GM21381 (cell line): ENCODE measurements around the gene KIN.
"Not testable (repeated sequence)": the region's sequence is repeated elsewhere in the genome, so short reads cannot be mapped to it uniquely, and the experiment has no call there.

ENCODE experiments used
- ATAC-seq: cut with Tn5 transposase; IDR thresholded peaks from one replicate; pipeline ENCODE4 v1.9.1; 2021; ENCODE audit warnings: mild to moderate bottlenecking, moderate library complexity; ENCODE audit not compliant: unreplicated experiment

The KIN gene

DNA sequence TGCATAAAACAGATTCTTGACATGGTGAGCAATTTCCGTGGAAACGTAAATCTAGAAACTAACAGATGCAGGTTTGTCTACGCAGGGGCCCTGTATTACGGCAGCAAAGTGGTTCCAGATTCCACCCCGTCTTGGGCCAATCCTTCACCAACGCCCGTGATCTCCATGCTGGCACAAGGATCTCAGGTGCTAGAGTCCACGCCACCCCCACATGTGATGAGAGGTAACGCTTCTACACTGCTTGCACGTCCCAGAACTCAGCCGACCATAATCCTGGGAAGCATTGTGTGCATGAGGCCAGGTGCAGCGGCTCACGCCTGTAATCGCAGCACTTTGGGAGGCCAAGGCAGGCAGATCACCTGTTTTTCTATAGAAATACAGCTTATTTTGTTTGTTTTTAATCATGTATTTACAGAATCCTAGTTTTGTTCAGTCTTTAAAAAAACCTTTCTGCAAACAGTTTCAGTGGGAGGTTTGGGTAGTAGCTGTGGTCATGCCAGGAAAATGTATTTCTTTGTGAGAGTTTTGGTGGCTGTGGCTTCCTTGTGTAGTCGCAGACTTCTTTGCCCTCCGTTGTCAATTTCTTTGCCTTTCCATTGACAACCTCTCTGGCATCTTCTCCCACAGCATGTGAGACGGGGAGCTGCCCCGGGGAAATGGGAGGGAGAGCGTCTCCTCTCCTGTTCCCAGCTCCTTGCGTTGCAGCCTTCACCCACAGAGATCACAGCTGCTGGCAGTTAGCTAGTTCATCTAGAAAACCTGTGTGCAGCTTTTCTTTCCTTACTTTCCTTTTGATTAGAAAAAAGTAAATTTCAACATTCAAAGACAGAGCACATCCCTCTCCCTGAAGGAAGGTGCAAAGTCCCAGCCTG lies 49.0 kb downstream of the KIN start:
- ATAC-seq, result no peak

DNA sequence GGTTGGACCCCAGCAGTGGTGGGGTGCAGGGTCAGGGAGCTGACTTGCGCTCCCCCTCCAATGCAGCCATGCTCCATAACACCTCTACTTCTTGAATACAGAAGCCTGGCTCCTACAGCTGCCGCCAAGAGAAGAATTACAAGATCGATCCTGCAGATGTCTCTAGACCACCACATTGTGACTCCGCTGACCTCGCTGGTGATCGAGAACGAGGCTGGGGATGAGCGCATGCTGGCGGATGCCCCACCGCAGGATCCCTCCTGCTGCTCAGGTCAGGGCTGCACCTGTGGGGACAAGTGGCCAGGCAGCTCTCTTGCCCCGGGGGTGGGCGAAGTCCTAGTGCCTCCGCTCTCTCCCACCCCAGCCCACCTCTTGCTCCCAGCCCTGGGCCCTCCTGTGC lies 53.0 kb downstream of the KIN start:
- ATAC-seq, result no peak

DNA sequence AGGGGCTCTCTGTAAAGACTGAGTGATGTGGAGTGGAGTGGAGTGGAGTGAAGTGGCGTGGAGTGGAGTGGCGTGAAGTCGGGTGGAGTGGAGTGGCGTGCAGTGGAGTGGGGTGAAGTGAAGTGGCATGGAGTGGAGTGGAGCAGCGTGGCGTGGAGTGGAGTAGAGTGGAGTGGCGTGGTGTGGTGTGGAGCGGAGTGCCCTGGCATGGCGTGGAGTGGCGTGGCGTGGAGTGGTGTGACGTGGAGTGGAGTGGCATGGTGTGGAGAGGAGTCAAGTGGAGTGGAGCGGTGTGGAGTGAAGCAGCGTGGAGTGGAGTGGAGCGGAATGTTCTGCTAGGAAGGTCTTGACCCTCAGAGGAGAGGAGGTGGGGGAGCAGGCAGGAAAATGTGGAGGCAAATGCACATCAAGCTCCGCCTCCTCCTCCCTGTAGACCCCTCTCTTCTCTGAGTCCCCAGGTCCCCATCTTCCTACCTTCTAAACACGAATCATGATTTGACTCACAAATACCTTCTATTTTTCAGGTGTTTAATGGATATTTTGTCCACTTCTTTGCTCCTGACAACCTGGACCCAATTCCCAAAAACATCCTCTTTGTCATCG lies 64.8 kb downstream of the KIN start:
- ATAC-seq, result no peak

GRCh38 chr10:7720478-7720877 lies 67.3 kb downstream of the KIN start:
- ATAC-seq, result no peak

DNA sequence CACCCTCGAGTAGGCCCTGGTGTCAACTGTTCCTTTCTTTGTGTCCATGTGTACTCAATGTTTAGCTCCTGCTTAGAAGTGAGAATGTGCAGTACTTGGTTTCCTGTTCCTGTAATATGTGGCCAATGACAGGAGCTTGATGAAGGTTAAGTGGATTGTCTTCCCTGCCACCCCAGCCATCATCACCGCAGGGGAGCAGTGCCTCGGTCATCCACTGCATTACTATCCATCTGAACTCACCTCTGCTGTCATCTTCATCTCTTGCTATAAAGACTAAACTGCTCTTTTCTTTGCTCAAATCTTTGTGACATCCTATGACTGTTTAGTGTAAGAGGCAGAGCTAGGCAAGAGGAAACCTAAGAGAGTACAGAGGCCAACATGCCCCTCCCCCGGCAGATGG lies 69.1 kb downstream of the KIN start:
- no peak for ATAC-seq

DNA sequence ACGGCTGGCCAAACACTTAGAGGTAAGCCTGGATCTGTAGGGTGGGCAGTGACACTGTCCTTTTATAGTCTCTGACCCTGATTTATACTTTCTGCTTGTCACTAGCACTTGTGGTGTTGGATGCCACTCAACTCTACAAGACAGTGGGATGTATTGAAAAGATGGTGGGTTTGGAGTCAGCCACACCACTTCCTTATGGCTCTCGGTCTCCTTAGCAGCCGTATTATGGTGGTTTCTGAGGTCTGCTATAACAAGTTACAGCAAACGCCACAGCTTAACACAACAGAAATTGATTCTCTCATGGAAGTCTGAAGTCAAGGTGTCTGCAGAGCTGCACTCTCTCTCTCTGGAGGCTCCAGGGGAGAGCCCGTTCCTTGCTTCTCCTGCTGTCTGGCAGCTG lies 70.0 kb downstream of the KIN start:
- ATAC-seq, result no peak

GRCh38 chr10:7715515-7715914 lies 72.3 kb downstream of the KIN start:
- ATAC-seq, result no peak

DNA sequence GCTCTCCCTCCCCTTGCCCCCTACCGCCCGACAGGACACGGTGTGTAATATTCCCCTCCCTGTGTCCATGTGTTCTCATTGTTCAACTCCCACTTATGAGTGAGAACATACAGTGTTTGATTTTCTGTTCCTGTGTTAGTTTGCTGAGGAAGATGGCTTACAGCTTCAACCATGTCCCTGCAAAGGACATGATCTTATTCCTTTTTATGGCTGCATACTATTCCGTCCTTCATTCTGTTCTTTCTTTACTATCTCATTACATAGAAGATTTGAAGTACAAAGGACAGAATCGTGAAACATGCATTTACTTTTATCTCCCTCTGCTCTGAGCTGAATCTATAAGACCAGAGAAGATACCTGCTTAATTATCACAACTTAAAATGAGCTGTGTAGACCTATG lies 76.7 kb downstream of the KIN start:
- ATAC-seq, result not testable (repeated sequence)

DNA sequence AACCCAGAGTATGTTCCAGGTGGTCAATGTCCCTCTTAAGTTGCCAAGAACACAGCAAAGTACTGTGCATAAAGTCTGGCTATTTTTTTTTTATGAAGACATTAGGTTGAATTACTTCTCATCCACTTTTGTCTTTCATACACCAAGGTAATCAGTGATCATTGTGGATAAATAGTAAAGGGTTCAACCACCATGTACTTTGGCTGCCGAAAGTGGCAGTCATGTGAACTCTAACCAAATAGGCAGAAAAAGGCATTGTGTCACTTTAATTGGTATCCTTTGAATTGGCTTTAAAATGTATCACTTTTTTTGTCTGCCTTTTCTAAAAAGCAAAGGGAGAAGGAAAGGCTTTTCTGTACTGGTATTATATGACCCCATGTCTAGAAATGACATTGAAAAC lies 77.3 kb downstream of the KIN start:
- no peak for ATAC-seq

DNA sequence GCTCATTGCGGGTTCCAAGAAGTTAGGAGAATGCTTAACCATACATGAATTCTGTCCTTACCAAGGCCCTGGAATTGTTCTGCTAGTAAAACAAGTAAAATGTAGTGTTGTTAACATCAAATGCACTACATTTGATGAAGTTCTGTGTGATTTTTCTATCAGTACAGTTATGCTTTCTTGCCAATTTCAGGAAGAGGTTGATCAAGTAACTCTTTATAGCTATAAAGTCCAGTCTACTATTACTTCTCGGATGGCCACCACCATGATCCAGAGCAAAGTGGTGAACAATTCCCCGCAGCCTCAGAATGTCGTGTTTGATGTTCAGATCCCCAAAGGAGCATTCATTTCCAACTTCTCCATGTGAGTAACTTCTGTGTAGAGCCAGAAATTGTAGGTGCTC lies 79.0 kb downstream of the KIN start:
- ATAC-seq, result no peak

DNA sequence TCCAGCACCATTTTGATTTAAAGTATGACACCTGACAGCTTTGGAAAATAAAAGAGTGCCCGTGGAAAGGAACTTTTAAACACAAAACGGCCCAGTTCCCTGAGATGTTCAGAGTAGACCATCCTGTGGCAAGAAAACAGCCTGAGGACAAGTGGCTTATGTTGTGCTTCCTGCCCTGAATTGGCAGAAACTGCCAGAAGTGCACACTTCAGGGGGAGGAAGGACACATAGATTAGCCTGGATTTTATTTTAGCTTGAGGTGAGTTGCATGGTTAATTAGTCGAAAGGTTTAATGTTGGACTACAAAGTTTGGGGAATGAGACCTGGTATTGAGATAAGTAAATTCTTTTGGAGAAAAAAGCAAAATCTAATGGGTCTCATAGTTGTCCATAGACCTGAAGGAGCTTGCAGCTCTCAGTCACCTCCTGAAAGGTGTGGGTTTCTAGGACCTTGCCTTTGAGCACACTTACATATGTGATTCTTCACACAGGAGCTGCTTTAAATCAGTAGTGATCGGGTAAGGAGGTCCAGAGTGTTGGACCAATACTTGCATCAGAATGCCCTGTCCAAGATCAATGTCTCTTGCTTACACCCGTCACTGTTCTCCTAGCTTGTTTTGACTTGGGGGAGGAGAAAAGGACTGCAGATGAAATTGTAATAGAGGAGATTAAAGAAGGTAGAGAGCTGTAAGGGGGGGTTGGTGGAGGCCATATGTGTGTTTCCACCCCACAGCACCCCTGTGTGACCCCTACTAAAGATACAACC lies 79.8 kb downstream of the KIN start:
- no peak for ATAC-seq

DNA sequence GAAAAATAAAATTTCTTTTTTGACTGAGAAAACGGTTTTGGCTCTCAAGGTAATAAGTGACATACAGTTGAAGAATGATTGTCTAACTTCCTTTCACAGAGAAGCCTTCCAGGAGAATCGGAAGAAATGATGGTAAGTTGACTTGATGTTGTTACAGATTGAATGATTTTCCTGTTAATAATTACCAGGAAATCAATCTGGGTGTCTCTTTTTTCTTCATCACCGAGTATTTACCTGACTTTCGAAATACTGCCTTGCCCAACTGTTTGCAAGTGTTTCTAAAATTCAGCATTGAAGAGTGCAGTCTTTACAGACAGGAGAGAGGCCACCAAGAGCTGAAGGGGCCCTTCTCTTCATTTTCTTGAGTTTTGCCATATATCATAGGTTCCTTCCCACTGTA lies 80.7 kb downstream of the KIN start:
- no peak for ATAC-seq

GRCh38 chr10:7706534-7707073 lies 81.2 kb downstream of the KIN start:
- ATAC-seq, result no peak

GRCh38 chr10:7705341-7705740 lies 82.5 kb downstream of the KIN start:
- ATAC-seq, result no peak

GRCh38 chr10:7704071-7705016 lies 83.4 kb downstream of the KIN start:
- no peak for ATAC-seq

DNA sequence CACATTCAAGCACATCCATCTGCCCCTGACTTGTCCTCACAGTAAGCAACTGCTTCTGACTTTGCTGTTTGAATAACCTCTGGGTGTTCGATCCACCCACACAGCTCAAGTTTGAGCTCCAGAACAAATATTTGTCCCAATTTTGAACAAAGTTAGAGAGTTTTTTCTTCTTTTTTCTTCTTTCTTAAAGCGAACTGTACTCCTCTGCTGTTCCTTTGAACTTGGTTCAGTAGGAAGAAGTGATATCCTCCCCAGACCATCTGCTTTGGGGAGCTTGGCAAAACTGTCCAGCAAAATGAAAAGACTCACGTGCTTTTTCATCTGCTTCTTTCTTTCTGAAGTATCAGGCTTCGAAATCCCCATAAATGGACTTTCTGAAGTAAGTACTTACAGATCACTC lies 84.7 kb downstream of the KIN start, which contains the start of gene ITIH2:
ITIH2 (plus strand) TSS at position 177 of the 400 bp plus-strand sequence; CDS start at position 296, 119 bp downstream.
- no peak for ATAC-seq

- ATAC-seq, result no peak
Measured at GRCh38 chr10:7702288-7702812, 85.4 kb downstream of the KIN start.

DNA sequence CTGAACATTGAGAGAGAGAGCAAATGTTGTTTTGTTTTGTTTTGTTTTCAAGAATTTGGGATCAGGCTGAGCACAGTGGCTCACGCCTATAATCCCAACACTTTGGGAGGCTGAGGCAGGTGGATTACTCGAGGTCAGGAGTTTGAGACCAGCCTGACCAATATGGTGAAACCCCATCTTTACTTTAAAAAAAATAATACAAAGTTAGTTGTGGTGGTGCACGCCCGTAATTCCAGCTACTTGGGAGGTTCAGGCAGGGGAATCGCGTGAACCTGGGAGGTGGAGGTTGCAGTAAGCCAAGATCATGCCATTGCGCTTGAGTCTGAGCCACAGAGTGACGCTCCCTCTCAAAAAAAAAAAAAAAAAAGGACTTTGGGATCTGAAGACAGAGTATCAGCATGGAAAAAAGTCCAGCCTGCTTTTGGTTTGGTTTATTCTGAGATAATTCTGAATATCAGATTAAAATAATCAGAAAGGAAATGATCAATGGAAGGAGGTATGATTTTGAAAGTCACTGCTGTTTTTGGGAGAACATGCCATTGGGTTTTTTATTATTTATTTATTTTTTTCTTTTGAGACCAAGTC lies 86.5 kb downstream of the KIN start:
- no peak for ATAC-seq
